NCI-H2227 treated with DMSO at 0.1 percent for 48 hours (cell line): ENCODE data around the gene ZPR1.
A peak's percentile ranks its signal among the peaks of the same experiment; 100 is the strongest.
"Not testable (repeated sequence)": the region's sequence is repeated elsewhere in the genome, so short reads cannot be mapped to it uniquely, and the experiment has no call there.

ENCODE experiments used
- DNase-seq: peaks from one replicate; lab custom pipeline; 2025; lab: John Stamatoyannopoulos, UW

The ZPR1 gene, protein sequence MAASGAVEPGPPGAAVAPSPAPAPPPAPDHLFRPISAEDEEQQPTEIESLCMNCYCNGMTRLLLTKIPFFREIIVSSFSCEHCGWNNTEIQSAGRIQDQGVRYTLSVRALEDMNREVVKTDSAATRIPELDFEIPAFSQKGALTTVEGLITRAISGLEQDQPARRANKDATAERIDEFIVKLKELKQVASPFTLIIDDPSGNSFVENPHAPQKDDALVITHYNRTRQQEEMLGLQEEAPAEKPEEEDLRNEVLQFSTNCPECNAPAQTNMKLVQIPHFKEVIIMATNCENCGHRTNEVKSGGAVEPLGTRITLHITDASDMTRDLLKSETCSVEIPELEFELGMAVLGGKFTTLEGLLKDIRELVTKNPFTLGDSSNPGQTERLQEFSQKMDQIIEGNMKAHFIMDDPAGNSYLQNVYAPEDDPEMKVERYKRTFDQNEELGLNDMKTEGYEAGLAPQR

DNA sequence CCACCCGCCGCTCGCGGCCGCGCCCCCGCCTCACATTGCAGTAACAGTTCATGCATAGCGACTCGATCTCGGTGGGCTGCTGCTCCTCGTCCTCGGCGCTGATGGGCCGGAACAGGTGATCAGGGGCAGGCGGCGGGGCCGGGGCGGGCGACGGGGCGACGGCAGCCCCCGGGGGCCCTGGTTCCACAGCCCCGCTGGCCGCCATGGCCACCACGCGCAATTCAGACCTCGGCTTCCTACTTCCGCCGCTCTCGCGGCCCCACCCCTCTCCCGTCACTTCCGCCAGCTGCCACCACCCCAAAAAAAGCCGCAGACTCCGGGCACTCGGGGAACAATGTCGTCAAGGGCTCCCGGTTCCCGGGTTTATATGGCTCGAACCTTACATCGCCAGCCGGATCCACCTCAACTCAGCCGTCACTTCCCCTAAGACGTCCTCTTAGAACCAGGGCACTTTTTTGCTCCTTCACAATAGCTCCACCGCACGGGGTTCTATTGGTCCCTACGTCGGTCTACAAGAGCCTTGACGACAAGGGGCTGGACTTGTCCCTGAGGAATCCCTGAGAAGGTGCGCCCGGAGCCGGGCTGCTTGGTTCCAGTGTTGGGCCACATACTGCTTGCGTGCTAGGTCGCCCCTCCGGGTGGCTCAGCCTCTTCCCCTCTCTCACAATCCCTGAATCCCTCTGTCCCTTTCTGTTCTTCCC, at the start of gene ZPR1:
Gene ZPR1 (minus strand): TSS at position 238 of the 701 bp plus-strand sequence. CDS start 33 bp downstream, at position 205.
- DNase-seq, result peak; percentile 72

DNA sequence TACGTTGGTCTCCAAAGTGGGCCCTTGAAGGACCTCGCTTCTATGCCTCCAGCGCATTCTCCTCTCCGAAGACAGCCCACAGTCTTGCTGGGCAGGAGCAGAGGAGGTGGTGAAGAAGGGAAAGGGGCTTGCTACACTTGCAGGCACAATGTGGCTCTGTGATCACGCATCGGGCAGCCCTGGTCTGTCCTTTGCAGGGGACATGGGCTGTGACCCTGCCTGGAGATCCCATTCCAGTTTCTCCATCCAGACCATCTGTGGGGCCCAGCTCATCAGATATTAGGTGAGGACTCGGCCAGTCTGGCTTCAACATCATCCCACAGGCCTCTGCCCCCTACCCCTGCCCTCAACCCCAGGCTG, 48.8 kb upstream of the ZPR1 start:
- DNase-seq, result no peak

DNA sequence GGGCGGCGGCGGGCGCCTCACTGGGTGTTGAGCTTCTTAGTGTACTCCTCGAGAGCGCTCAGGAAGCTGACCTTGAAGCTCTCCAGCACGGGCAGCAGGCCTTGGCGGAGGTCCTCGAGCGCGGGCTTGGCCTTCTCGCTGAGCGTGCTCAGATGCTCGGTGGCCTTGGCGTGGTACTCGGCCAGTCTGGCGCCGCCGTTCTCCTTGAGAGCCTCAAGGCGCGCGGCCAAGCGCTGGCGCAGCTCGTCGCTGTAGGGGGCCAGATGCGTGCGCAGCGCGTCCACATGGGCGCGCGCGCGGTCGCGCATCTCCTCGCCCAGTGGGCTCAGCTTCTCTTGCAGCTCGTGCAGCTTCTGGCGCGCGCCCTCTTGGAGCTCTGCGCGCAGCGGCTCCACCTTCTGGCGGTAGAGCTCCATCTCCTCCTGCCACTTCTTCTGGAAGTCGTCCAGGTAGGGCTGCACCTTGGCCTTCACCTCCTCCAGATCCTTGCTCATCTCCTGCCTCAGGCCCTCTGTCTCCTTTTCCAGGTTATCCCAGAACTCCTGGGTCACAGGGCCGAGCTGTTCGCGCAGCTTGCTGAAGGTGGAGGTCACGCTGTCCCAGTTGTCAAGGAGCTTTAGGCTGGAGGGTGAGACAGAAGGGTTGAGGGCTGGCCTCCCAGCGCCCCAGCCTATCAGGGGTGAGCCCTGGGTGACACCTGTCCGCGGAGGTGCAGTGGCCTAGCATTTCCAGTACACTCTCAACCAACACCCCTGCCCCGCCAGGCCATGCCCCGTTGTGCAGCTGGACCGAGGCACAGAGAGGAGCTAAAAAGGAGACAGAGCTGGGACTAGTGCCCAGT, 48.2 kb upstream of the ZPR1 start:
- DNase-seq, result peak; percentile 83

DNA sequence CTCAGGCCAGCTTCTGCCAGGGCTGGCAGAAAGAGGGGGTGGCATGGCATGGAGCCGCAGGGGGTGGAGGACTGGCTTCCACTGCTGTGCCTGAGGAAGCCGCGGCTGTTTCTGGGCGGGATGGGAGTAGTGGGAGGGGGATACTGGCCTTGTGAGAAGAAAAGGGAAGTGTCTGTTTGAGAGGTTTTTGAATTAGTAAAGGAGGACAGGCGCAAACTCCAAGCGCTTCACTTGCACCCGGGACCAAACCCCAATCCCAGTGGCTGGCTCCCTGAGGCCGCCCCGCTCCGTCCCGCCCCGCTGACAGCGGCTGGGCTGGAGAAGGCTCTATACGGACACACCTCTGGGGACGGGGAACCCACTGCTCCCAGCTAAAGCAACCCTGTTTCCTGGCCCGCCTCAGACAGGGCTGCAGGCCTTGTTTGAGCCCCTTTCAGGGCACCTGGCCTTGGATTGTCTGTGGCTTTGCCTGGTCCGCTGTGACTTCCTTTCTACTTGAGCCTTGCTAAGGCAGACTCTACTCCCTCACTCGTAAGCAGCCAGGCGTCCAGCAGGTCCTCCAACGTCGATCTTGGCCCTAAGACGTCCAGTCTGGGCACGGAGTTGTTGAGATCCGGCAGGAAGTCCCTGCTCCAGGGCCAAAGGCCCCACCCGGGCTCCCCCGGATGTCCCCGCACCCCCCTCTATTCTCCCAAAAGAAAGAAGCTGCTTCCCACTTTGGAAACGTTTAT, 47.4 kb upstream of the ZPR1 start:
- DNase-seq, result no peak

DNA sequence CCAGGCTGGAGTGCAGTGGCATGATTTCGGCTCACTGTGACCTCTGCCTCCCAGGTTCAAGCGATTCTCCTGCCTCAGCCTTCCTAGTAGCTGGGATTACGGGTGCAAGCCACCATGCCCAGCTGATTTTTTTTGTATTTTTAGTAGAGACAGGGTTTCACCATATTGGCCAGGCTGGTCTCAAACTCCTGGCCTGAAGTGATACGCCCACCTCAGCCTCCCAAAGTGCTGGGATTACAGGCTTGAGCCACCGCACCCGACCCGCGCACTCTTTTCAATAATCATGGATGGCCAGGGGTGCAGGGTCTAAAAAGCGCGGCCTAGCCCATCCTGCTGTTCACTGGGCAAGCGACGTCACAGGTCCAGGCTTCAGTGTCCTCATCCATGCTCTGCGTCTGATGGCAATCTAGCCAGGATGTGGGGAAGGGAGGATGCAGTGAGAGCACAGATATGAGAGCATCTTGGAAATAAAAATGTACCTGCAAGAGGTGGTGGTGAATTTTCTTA, 46.8 kb upstream of the ZPR1 start:
- DNase-seq, result not testable (repeated sequence)

DNA sequence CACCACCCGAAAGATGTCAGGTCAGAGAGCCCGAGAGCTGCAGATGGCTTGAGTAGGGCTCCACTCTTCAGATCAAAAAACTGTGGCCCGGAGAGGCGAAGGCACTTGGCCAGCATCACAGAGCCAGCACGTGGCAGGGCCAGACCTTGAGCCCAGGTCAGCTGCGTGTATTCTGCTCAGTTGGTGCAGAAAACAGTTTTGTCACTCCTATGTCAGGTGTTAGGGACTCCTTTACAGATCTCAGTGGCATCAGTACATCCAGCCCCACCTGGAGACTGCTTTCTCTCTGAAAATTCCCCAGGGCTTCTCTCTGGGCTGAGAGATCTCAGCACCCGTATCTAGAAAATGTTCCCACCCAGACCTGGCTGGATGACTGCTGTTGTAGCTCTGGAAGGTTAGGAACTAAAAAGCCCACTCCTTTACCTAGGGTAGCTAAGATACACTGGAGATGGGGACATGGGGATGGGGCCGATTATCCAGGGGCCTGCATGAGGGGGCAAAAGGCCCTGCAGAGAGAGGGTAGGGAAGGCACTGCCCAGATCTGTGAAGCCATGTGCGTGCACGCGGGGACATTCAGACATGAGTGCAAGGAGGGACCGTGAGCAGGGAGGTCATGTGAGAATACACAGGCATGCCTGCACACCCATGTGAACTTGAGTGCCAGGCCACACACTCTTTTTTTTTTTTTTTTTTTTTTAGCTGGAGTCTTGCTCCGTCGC, 46.2 kb upstream of the ZPR1 start:
- no peak for DNase-seq

DNA sequence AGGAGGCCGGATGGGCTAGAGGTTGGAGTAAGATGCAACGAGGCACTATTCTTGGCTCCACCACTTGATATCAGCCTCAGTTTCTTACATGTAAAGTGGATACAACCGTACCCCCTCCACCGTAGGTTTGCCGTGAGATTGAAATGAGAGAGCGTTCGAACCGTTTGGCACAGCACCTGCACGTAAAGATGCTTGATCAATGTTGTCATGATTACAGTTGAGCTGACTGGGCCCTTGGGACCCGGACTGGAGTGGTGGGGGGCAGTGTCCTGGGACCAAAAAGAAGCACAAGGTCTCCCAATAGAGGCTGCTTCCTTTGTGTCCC, 45.6 kb upstream of the ZPR1 start:
- DNase-seq, result no peak

DNA sequence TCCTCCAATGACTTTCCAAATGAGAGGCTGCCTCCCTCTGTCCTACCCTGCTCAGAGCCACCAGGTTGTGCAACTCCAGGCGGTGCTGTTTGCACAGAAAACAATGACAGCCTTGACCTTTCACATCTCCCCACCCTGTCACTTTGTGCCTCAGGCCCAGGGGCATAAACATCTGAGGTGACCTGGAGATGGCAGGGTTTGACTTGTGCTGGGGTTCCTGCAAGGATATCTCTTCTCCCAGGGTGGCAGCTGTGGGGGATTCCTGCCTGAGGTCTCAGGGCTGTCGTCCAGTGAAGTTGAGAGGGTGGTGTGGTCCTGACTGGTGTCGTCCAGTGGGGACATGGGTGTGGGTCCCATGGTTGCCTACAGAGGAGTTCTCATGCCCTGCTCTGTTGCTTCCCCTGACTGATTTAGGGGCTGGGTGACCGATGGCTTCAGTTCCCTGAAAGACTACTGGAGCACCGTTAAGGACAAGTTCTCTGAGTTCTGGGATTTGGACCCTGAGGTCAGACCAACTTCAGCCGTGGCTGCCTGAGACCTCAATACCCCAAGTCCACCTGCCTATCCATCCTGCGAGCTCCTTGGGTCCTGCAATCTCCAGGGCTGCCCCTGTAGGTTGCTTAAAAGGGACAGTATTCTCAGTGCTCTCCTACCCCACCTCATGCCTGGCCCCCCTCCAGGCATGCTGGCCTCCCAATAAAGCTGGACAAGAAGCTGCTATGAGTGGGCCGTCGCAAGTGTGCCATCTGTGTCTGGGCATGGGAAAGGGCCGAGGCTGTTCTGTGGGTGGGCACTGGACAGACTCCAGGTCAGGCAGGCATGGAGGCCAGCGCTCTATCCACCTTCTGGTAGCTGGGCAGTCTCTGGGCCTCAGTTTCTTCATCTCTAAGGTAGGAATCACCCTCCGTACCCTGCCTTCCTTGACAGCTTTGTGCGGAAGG, 44.8 kb upstream of the ZPR1 start:
- no peak for DNase-seq

DNA sequence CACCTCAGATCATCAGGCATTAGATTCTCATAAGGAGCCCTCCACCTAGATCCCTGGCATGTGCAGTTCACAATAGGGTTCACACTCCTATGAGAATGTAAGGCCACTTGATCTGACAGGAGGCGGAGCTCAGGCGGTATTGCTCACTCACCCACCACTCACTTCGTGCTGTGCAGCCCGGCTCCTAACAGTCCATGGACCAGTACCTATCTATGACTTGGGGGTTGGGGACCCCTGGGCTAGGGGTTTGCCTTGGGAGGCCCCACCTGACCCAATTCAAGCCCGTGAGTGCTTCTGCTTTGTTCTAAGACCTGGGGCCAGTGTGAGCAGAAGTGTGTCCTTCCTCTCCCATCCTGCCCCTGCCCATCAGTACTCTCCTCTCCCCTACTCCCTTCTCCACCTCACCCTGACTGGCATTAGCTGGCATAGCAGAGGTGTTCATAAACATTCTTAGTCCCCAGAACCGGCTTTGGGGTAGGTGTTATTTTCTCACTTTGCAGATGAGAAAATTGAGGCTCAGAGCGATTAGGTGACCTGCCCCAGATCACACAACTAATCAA, 44.0 kb upstream of the ZPR1 start:
- DNase-seq, result no peak

DNA sequence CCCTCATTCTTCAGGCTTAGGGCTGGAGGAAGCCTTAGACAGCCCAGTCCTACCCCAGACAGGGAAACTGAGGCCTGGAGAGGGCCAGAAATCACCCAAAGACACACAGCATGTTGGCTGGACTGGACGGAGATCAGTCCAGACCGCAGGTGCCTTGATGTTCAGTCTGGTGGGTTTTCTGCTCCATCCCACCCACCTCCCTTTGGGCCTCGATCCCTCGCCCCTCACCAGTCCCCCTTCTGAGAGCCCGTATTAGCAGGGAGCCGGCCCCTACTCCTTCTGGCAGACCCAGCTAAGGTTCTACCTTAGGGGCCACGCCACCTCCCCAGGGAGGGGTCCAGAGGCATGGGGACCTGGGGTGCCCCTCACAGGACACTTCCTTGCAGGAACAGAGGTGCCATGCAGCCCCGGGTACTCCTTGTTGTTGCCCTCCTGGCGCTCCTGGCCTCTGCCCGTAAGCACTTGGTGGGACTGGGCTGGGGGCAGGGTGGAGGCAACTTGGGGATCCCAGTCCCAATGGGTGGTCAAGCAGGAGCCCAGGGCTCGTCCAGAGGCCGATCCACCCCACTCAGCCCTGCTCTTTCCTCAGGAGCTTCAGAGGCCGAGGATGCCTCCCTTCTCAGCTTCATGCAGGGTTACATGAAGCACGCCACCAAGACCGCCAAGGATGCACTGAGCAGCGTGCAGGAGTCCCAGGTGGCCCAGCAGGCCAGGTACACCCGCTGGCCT, 42.5 kb upstream of the ZPR1 start:
- DNase-seq, result no peak

DNA sequence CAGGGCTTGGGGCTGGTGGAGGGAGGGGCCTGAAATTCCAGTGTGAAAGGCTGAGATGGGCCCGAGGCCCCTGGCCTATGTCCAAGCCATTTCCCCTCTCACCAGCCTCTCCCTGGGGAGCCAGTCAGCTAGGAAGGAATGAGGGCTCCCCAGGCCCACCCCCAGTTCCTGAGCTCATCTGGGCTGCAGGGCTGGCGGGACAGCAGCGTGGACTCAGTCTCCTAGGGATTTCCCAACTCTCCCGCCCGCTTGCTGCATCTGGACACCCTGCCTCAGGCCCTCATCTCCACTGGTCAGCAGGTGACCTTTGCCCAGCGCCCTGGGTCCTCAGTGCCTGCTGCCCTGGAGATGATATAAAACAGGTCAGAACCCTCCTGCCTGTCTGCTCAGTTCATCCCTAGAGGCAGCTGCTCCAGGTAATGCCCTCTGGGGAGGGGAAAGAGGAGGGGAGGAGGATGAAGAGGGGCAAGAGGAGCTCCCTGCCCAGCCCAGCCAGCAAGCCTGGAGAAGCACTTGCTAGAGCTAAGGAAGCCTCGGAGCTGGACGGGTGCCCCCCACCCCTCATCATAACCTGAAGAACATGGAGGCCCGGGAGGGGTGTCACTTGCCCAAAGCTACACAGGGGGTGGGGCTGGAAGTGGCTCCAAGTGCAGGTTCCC, 41.8 kb upstream of the ZPR1 start, which contains the start of gene APOC3:
Gene APOC3 (plus strand): TSS at position 383 of the 659 bp plus-strand sequence. CDS start 676 bp downstream, outside the sequence.
- DNase-seq, result no peak

DNA sequence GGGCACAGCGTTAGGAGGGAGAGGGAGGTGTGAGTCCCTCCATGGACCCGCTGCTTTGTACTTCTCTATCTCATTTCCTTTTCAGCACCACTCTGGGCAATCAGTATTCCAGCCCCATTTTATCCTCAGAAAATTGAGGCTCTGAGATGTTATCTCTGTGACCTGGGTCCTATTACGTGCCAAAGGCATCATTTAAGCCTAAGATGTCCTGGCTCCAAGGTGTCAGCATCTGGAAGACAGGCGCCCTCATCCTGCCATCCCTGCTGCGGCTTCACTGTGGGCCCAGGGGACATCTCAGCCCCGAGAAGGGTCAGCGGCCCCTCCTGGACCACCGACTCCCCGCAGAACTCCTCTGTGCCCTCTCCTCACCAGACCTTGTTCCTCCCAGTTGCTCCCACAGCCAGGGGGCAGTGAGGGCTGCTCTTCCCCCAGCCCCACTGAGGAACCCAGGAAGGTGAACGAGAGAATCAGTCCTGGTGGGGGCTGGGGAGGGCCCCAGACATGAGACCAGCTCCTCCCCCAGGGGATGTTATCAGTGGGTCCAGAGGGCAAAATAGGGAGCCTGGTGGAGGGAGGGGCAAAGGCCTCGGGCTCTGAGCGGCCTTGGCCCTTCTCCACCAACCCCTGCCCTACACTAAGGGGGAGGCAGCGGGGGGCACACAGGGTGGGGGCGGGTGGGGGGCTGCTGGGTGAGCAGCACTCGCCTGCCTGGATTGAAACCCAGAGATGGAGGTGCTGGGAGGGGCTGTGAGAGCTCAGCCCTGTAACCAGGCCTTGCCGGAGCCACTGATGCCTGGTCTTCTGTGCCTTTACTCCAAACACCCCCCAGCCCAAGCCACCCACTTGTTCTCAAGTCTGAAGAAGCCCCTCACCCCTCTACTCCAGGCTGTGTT, 41.1 kb upstream of the ZPR1 start:
- DNase-seq, result no peak

DNA sequence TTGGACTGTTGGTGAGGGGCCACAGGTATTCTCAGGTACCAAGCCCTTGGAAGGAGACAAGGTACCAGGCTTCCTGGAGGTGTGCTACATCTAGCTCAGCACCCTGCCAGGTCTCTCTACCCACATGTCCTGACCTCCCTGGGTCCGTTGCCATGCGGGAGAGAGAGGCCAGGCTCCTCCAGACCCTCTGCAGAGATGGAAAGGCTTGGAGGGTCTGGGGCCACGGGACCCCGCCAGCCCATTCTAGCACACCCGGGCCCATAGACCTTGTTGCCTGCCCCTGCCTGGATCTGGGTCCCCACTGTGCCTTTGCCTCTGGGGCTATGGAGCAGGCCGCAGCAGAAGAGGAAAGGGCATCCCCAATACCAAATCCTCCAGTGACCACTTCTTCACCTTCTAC, 39.6 kb upstream of the ZPR1 start:
- DNase-seq, result no peak

DNA sequence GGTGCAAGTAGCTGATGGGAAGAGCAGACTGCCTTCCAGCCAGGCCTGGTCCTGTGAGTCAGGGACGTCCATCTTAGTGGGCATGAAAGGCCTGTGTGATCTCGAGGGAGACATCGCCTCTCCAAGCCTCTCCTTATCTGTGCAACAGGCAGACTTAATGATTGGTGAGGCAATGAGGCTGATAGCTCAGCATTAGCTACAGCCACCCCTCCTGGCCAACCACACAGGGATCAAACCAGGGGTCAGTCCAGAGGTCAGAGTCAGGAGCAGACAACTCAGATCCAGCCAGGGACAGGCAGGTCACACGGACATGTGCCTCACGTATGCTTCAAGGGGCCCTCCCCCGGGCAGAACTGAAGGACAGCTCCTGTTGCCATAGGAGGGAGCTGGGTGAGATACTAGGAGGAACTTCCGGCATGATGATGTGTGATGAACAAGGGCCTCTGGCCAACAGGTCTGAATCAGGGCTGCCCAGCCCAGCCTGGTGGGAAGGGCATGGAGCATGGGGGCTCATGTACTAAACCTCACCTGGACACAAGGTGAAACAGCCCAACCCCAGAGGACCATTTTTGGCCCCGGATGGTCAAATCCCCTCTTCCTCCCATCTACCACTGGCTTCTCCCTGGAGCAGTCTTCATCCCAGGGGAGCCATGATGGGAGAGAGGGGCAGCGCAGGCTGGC, 39.1 kb upstream of the ZPR1 start:
- DNase-seq, result no peak

DNA sequence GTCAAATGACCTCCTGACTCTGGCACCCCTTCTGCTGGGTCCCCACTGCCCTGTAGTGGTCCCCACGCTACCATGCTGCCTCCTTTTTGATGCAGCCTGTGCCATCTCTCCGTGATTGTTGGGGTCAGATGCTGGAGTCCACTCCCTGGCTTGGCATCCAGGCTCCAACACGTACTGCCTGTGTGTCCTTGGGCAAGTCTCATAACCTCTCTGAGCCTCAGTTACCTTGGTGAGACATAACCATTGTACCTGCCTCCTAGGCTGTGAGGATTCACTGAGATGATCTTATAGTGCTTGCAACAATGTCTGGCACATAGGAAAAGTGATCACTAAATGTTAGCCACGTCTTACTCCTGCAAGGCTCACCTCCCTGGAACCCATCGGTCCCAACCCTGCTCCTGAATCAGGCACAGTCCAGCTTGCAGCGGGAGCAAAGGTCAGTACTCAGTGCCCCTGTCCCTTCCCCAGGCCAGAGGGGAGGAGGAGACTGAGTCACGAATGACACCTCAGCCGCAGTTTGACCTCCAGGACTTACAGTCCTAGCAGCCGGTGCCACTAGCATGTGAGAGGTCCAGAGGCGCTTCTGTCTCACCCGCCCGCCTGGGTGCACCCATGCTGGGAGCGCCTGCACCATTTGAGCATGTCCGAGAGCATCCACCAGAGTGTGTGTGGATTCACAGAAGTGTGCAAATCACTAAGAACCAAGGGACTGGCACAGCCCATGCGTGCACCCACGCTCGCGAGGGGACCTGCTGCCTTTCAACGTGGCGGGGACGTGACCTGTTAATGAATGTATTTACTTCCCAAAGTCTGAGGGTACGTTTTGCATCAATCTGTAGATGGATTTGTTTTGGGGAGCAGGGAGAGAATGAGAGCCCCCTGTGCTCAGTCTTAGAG, 38.3 kb upstream of the ZPR1 start:
- no peak for DNase-seq

DNA sequence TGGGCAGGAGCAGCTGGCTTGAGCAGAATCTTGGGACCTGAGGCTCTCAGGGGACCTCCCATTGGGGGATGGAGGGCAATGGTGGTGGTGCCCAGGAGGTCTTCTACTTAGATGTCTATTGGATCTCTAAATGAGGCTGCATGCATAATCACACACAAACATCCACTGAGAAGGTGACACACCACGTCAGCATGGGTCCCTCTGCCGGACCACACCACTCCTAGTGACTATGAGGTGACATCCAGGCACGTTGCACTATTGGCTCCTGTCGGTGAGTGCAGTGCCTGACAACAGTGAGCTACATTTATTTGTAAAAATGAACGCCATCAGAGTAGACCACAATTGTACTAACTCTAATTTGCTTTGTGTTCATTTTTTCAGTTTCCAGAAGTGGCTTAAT, 37.6 kb upstream of the ZPR1 start:
- no peak for DNase-seq
